Activated T-cell treated with anti-CD3 and anti-CD28 coated beads, Interleukin-2, amount 50 U/mL, for 24 hours (primary cell): ENCODE results near the gene CABP7.

Source experiments
- DNase-seq: peaks from one replicate; pipeline ENCODE4 v3.0.0-alpha.2; 2020
- H3K27ac Mint-ChIP-seq: 2 replicates; pipeline ENCODE4 v1.8.0; 2020; ENCODE audit warnings: mild to moderate bottlenecking, mixed read lengths
- H3K27me3 Mint-ChIP-seq: 2 replicates; pipeline ENCODE4 v1.8.0; 2020; ENCODE audit warnings: mixed read lengths
- H3K36me3 Mint-ChIP-seq: 2 replicates; pipeline ENCODE4 v1.8.0; 2020; ENCODE audit warnings: low read depth, mixed read lengths
- H3K4me1 Mint-ChIP-seq: 2 replicates; pipeline ENCODE4 v1.8.0; 2020; ENCODE audit warnings: low read depth, mixed read lengths
- H3K4me3 Mint-ChIP-seq: 2 replicates; pipeline ENCODE4 v1.8.0; 2020; ENCODE audit warnings: mild to moderate bottlenecking, moderate library complexity, mixed read lengths
- H3K9me3 Mint-ChIP-seq: 2 replicates; pipeline ENCODE4 v1.8.0; 2020; ENCODE audit warnings: mixed read lengths

The CABP7 gene

GRCh38 chr22:29707471-29707870 lies 12.3 kb upstream of the CABP7 start:
- no peak for DNase-seq
- no peak overlapping the region for H3K4me3 Mint-ChIP-seq
- H3K27ac Mint-ChIP-seq, result no peak overlapping the region
- H3K9me3 Mint-ChIP-seq, result no peaks in the 10 kb centered on the region
- H3K36me3 Mint-ChIP-seq, result no peaks in the 10 kb centered on the region
- peaks cover 2% of the 10 kb centered on the region for H3K4me1 Mint-ChIP-seq
- peaks cover 7% of the 10 kb centered on the region for H3K27me3 Mint-ChIP-seq

- Mint-ChIP-seq H3K36me3 (no peaks in the 10 kb centered on the region), H3K4me3 (no peak overlapping the region), H3K27me3 (peaks cover 3% of the 10 kb centered on the region), H3K27ac (no peak overlapping the region), H3K4me1 (no peaks in the 10 kb centered on the region), H3K9me3 (no peaks in the 10 kb centered on the region)
- DNase-seq, result no peak
Observed at GRCh38 chr22:29710193-29710592, 9.6 kb upstream of the CABP7 start.

- H3K36me3 Mint-ChIP-seq, result no peaks in the 10 kb centered on the region
Observed at GRCh38 chr22:29710922-29711593, 8.7 kb upstream of the CABP7 start.

GRCh38 chr22:29712119-29712518 lies 7.7 kb upstream of the CABP7 start:
- H3K27ac Mint-ChIP-seq, result no peak overlapping the region
- no peak overlapping the region for H3K4me3 Mint-ChIP-seq
- DNase-seq, result no peak
- H3K9me3 Mint-ChIP-seq, result no peaks in the 10 kb centered on the region
- no peaks in the 10 kb centered on the region for H3K36me3 Mint-ChIP-seq
- H3K4me1 Mint-ChIP-seq, result no peaks in the 10 kb centered on the region
- H3K27me3 Mint-ChIP-seq, result peaks cover 18% of the 10 kb centered on the region

More at GRCh38 chr22:29710922-29711593, 8.7 kb upstream of the CABP7 start:
- H3K4me1 Mint-ChIP-seq, result no peaks in the 10 kb centered on the region
- H3K27me3 Mint-ChIP-seq, result peaks cover 7% of the 10 kb centered on the region
- H3K27ac Mint-ChIP-seq, result no peak overlapping the region
- DNase-seq, result no peak
- H3K4me3 Mint-ChIP-seq, result no peak overlapping the region
- H3K9me3 Mint-ChIP-seq, result no peaks in the 10 kb centered on the region

- no peak overlapping the region for H3K27ac Mint-ChIP-seq
- H3K27me3 Mint-ChIP-seq, result peaks cover 28% of the 10 kb centered on the region
- H3K9me3 Mint-ChIP-seq, result no peaks in the 10 kb centered on the region
- no peak for DNase-seq
- no peaks in the 10 kb centered on the region for H3K4me1 Mint-ChIP-seq
- no peak overlapping the region for H3K4me3 Mint-ChIP-seq
- no peaks in the 10 kb centered on the region for H3K36me3 Mint-ChIP-seq
Observed at GRCh38 chr22:29713156-29713727, 6.6 kb upstream of the CABP7 start.

GRCh38 chr22:29715240-29715639 lies 4.6 kb upstream of the CABP7 start:
- Mint-ChIP-seq H3K9me3 (no peaks in the 10 kb centered on the region), H3K4me3 (no peak overlapping the region), H3K27me3 (peaks cover 42% of the 10 kb centered on the region)

GRCh38 chr22:29715705-29716104 lies 4.1 kb upstream of the CABP7 start:
- no peaks in the 10 kb centered on the region for H3K9me3 Mint-ChIP-seq
- no peak overlapping the region for H3K27ac Mint-ChIP-seq
- H3K27me3 Mint-ChIP-seq, result peaks cover 42% of the 10 kb centered on the region
- peaks cover 3% of the 10 kb centered on the region for H3K4me1 Mint-ChIP-seq
- no peaks in the 10 kb centered on the region for H3K36me3 Mint-ChIP-seq
- no peak overlapping the region for H3K4me3 Mint-ChIP-seq
- no peak for DNase-seq

More at GRCh38 chr22:29715240-29715639, 4.6 kb upstream of the CABP7 start:
- H3K27ac Mint-ChIP-seq, result no peak overlapping the region
- H3K4me1 Mint-ChIP-seq, result peaks cover 3% of the 10 kb centered on the region
- DNase-seq, result no peak
- no peaks in the 10 kb centered on the region for H3K36me3 Mint-ChIP-seq

GRCh38 chr22:29716814-29717545 lies 2.8 kb upstream of the CABP7 start:
- peaks cover 3% of the 10 kb centered on the region for H3K4me1 Mint-ChIP-seq

GRCh38 chr22:29717789-29718188 lies 2.0 kb upstream of the CABP7 start:
- no peaks in the 10 kb centered on the region for H3K36me3 Mint-ChIP-seq
- no peaks in the 10 kb centered on the region for H3K9me3 Mint-ChIP-seq
- H3K4me1 Mint-ChIP-seq, result peaks cover 3% of the 10 kb centered on the region
- H3K4me3 Mint-ChIP-seq, result no peak overlapping the region
- no peak overlapping the region for H3K27ac Mint-ChIP-seq
- DNase-seq, result no peak
- peaks cover 55% of the 10 kb centered on the region for H3K27me3 Mint-ChIP-seq

More at GRCh38 chr22:29716814-29717545, 2.8 kb upstream of the CABP7 start:
- Mint-ChIP-seq H3K9me3 (no peaks in the 10 kb centered on the region), H3K27me3 (peaks cover 52% of the 10 kb centered on the region), H3K4me3 (no peak overlapping the region), H3K27ac (no peak overlapping the region), H3K36me3 (no peaks in the 10 kb centered on the region)
- no peak for DNase-seq

- Mint-ChIP-seq H3K27me3 (peaks cover 60% of the 10 kb centered on the region), H3K9me3 (no peaks in the 10 kb centered on the region), H3K4me3 (no peak overlapping the region), H3K4me1 (peaks cover 3% of the 10 kb centered on the region), H3K27ac (no peak overlapping the region), H3K36me3 (no peaks in the 10 kb centered on the region)
- no peak for DNase-seq
Observed at GRCh38 chr22:29718949-29719898, 579 bp upstream of the CABP7 start.

- Mint-ChIP-seq H3K27me3 (peaks cover 60% of the 10 kb centered on the region), H3K27ac (no peak overlapping the region), H3K4me1 (peaks cover 3% of the 10 kb centered on the region), H3K4me3 (no peak overlapping the region), H3K36me3 (no peaks in the 10 kb centered on the region), H3K9me3 (no peaks in the 10 kb centered on the region)
- DNase-seq, result no peak
Observed at GRCh38 chr22:29720811-29721323, 1.1 kb downstream of the CABP7 start.

- H3K9me3 Mint-ChIP-seq, result no peaks in the 10 kb centered on the region
- no peak for DNase-seq
Observed at GRCh38 chr22:29722151-29722550, 2.3 kb downstream of the CABP7 start.

GRCh38 chr22:29722587-29722986 lies 2.8 kb downstream of the CABP7 start:
- Mint-ChIP-seq H3K27me3 (peaks cover 45% of the 10 kb centered on the region), H3K27ac (no peak overlapping the region), H3K9me3 (no peaks in the 10 kb centered on the region), H3K4me3 (no peak overlapping the region), H3K4me1 (peaks cover 3% of the 10 kb centered on the region), H3K36me3 (no peaks in the 10 kb centered on the region)
- DNase-seq, result no peak

More at GRCh38 chr22:29722151-29722550, 2.3 kb downstream of the CABP7 start:
- Mint-ChIP-seq H3K4me3 (no peak overlapping the region), H3K4me1 (peaks cover 3% of the 10 kb centered on the region), H3K27ac (no peak overlapping the region), H3K27me3 (peaks cover 49% of the 10 kb centered on the region), H3K36me3 (no peaks in the 10 kb centered on the region)

GRCh38 chr22:29723766-29724165 lies 4.0 kb downstream of the CABP7 start:
- Mint-ChIP-seq H3K9me3 (no peaks in the 10 kb centered on the region), H3K27ac (no peak overlapping the region), H3K36me3 (no peaks in the 10 kb centered on the region), H3K4me3 (no peak overlapping the region), H3K4me1 (peaks cover 3% of the 10 kb centered on the region), H3K27me3 (peaks cover 34% of the 10 kb centered on the region)
- DNase-seq, result no peak
